Kidney (tissue), 14 donors: ENCODE measurements around the gene P2RY2. TPM values are rescaled to one million over a fixed set of nuclear protein-coding genes. Genes with fewer than 3 reads are reported as not detected.
A peak's percentile ranks its signal among the peaks of the same experiment; 100 is the strongest.

Experiments
- DNase-seq, 5 donors: peaks; one replicate each; pipeline ENCODE4 v3.0.0-alpha.2; 2013 to 2020
- FAIRE-seq: peaks from 2 replicates; lab custom pipeline; 2012; peaks lifted over from hg19 to GRCh38; lab: Jason Lieb, UNC
- H3K27ac ChIP-seq, 2 donors: one replicate each; pipeline ENCODE4 v1.7.0; 2013; ENCODE audit warnings: low read depth in 2 of 2, low read length in 2 of 2, inconsistent platforms in 1 of 2
- H3K27me3 ChIP-seq: one replicate; pipeline ENCODE4 v1.7.1; 2013; ENCODE audit warnings: low read length, inconsistent platforms; ENCODE audit not compliant: control insufficient read depth, insufficient read depth
- H3K36me3 ChIP-seq, 3 donors: one replicate each; pipeline versions ENCODE4 v1.7.0 to v1.7.1; 2013; ENCODE audit warnings: low read length in 3 of 3, control low read depth in 1 of 3, inconsistent platforms in 1 of 3; ENCODE audit not compliant: insufficient read depth in 3 of 3, control insufficient read depth in 2 of 3
- H3K4me1 ChIP-seq, 3 donors: one replicate each; pipeline versions ENCODE4 v1.7.0 to v1.7.1; 2013; ENCODE audit warnings: low read length in 3 of 3, inconsistent platforms in 1 of 3, low read depth in 1 of 3; ENCODE audit not compliant: control insufficient read depth in 2 of 3, insufficient read depth in 2 of 3
- H3K4me3 ChIP-seq, 3 donors: one replicate each; pipeline versions ENCODE4 v1.7.0 to v1.8.1; 2013; ENCODE audit warnings: low read length in 3 of 3, control low read depth in 1 of 3, inconsistent platforms in 1 of 3
- H3K9ac ChIP-seq, 3 donors: one replicate each; pipeline versions ENCODE4 v1.7.0 to v1.7.1; 2013; ENCODE audit warnings: low read length in 3 of 3, control low read depth in 1 of 3, inconsistent platforms in 1 of 3
- H3K9me3 ChIP-seq, 3 donors: one replicate each; pipeline versions ENCODE4 v1.7.0 to v1.7.1; 2013; ENCODE audit warnings: low read length in 3 of 3, control low read depth in 1 of 3, inconsistent platforms in 1 of 3; ENCODE audit not compliant: control insufficient read depth in 2 of 3, insufficient read depth in 1 of 3
- CTCF ChIP-seq: IDR thresholded peaks from 3 replicates; pipeline ENCODE4 v1.5.1; 2012; ENCODE audit warnings: mild to moderate bottlenecking, moderate library complexity, borderline replicate concordance; ENCODE audit not compliant: insufficient read depth; ENCODE audit errors: extremely low read depth
- intact Hi-C: fragments of 100-400 bp; cut with DNase I; formaldehyde crosslinking; loops from one replicate; pipeline ENCODE4 v1.11.1; 2022
- polyA plus RNA-seq: library from polyadenylated mRNA; stranded (reverse); fragments of 350-450 nt; fragmentation: Illumina TruSeq; extraction: RNeasy Lipid Tissue Mini Kit (QIAGEN cat#74804); gene quantifications from one replicate; pipeline ENCODE4 v1.2.3, GENCODE V29; 2014; ENCODE audit warnings: low read depth, low replicate concordance; ENCODE audit not compliant: insufficient read depth
- total RNA-seq: library from RNA; stranded (reverse); fragmentation: NEBNext Ultra II Directional; extraction: Animal tissue kit (Norgen Biotek cat#: 25700); gene quantifications from one replicate; pipeline ENCODE4 v1.2.1, GENCODE V29; 2021
- donor health status: control.
- donor health status: control.
- donor health status: control.
- donor health status: control.
- donor health status: control.
- donor health status: DM: yes; HTN: yes; CAD: no.
- donor health status: Normal renal cell carcinoma (clear cell type).

P2RY2 gene
- total and polyA plus RNA-seq, 2 donors from 2014 or later = 1.3 to 9.7 TPM

GRCh38 chr11:73267906-73268540 lies 49.9 kb downstream of the P2RY2 start:
- FAIRE-seq (no peak), DNase-seq (peak in 2 of 5 donors; percentile 7 to 18)
- no peaks in the 10 kb centered on the region for H3K9me3 ChIP-seq
- TF ChIP-seq CTCF = no peak
- H3K9ac ChIP-seq = no peak overlapping the region
- peaks cover 4% of the 10 kb centered on the region for H3K27me3 ChIP-seq
- intact Hi-C loops = no loop called here
- H3K36me3 ChIP-seq = no peaks in the 10 kb centered on the region
- H3K4me3 ChIP-seq = no peak overlapping the region
- H3K27ac ChIP-seq = no peak overlapping the region
- H3K4me1 ChIP-seq = peaks cover 0 to 30% (median 18%) of the 10 kb centered on the region in 3 donors

- TF ChIP-seq CTCF = no peak
- peak overlapping the region in 1 of 2 donors; percentile 7 for H3K27ac ChIP-seq
- H3K4me3 ChIP-seq = no peak overlapping the region
- FAIRE-seq (no peak), DNase-seq (peak in 2 of 5 donors; percentile 8 to 25)
- no peaks in the 10 kb centered on the region for H3K9me3 ChIP-seq
- no peaks in the 10 kb centered on the region for H3K36me3 ChIP-seq
- H3K27me3 ChIP-seq = peaks cover 4% of the 10 kb centered on the region
- peaks cover 0 to 33% (median 18%) of the 10 kb centered on the region in 3 donors for H3K4me1 ChIP-seq
- H3K9ac ChIP-seq = no peak overlapping the region
- intact Hi-C loops = no loop called here
Observed at GRCh38 chr11:73268671-73269271, 50.7 kb downstream of the P2RY2 start.

- intact Hi-C loops = no loop called here
- no peak for FAIRE-seq
- Histone ChIP-seq H3K4me1 (peaks cover 0 to 30% (median 18%) of the 10 kb centered on the region in 3 donors), H3K9me3 (no peaks in the 10 kb centered on the region), H3K9ac (peak overlapping the region in 1 of 3 donors; percentile 3), H3K36me3 (no peaks in the 10 kb centered on the region), H3K27me3 (peaks cover 4% of the 10 kb centered on the region), H3K27ac (no peak overlapping the region), H3K4me3 (no peak overlapping the region)
- no peak for TF ChIP-seq CTCF
- peak in 2 of 5 donors; percentile 33 to 35 for DNase-seq
Observed at GRCh38 chr11:73269459-73270015, 51.5 kb downstream of the P2RY2 start.
